ENCODE results near the gene CNBD2.

- no peak for TF ChIP-seq POLR2A (IDR thresholded peaks at IDR 0.05)
- TF ChIP-seq CTCF (IDR thresholded peaks at IDR 0.05) = no peak
Measured at GRCh38 chr20:36055145-36055544, 86.8 kb downstream of the CNBD2 start.
